ENCODE results near the gene NUDT14.

GRCh38 chr14:105187116-105187515, 6.0 kb upstream of the NUDT14 start:
- TF ChIP-seq ZFP30 (CRISPR knock-in tag; IDR thresholded peaks at IDR 0.05) (no peak), ARNTL (CRISPR knock-in tag; IDR thresholded peaks at IDR 0.05; ENCODE audit: borderline replicate concordance, low read depth) (no peak)
